Adrenal gland (tissue), 19 donors: ENCODE measurements around the gene AUNIP. TPM values are rescaled to one million over a fixed set of nuclear protein-coding genes. Genes with fewer than 3 reads are reported as not detected.

Experiments used
- DNase-seq, 7 donors: peaks; one replicate each; pipeline ENCODE4 v3.0.0-alpha.2; 2019 to 2020
- H3K27ac ChIP-seq, 5 donors: fragments of 200-600 bp; sonication (generic) in 4 of 5; 1 replicate in 3 of 5; 2 replicates in 2 of 5; pipeline versions ENCODE4 v1.5.1 to v1.8.0; 2016 to 2020; ENCODE audit warnings: mild to moderate bottlenecking in 1 of 5
- H3K27me3 ChIP-seq: fragments of 200-600 bp; 2 replicates; pipeline ENCODE4 v1.8.0; 2021
- H3K36me3 ChIP-seq, 2 donors: fragments of 200-600 bp; replicated peaks in 1 of 2; 1 replicate in 1 of 2; 2 replicates in 1 of 2; pipeline versions ENCODE4 v1.5.1 to v1.8.0; 2018 to 2022
- H3K4me1 ChIP-seq, 2 donors: fragments of 200-600 bp; replicated peaks in 1 of 2; 1 replicate in 1 of 2; 2 replicates in 1 of 2; pipeline versions ENCODE4 v1.5.1 to v1.8.0; 2018 to 2021
- H3K4me3 ChIP-seq, 4 donors: fragments of 200-600 bp; sonication (generic) in 3 of 4; one replicate each; pipeline ENCODE4 v1.5.1; 2016 to 2018
- H3K9me3 ChIP-seq, 3 donors: fragments of 200-600 bp; sonication (generic) in 1 of 3; replicated peaks in 1 of 3; 1 replicate in 2 of 3; 2 replicates in 1 of 3; pipeline versions ENCODE4 v1.5.1 to v1.8.0; 2016 to 2021
- CTCF ChIP-seq, 6 experiments: fragments of 450-650 bp in 4 of 6; fragments of 200-600 bp in 2 of 6; sonication (generic) in 1 of 6; IDR thresholded peaks; 1 replicate in 5 of 6; 2 replicates in 1 of 6; pipeline versions ENCODE4 v1.5.1 to v1.8.0; 2016 to 2021; ENCODE audit warnings: antibody characterized with exemption in 6 of 6, mild to moderate bottlenecking in 2 of 6, moderate library complexity in 1 of 6
- POLR2A ChIP-seq, 2 donors: fragments of 450-650 bp; IDR thresholded peaks; one replicate each; pipeline ENCODE4 v1.6.1; 2017; ENCODE audit warnings: antibody characterized with exemption in 2 of 2, mild to moderate bottlenecking in 2 of 2, moderate library complexity in 1 of 2
- WGBS, 4 donors: extraction: QIAGEN DNeasy Blood & Tissue Kit in 2 of 4; methylation state at CpG; one replicate each; pipeline versions ENCODE4 v1.1.5 to v1.1.7; 2013 to 2017; 5-methylcytosine and 5-hydroxymethylcytosine counted together
- intact Hi-C, 2 donors: fragments of 100-400 bp; cut with DNase I; formaldehyde crosslinking; loops; one replicate each; pipeline versions ENCODE4 v1.14.1 to v1.15.0; 2022 to 2023
- long read RNA-seq, 10 donors: library from polyadenylated mRNA in 3 of 10; unstranded in 2 of 10; stranded (forward) in 1 of 10; transcript quantifications; one replicate each; pipeline ENCODE4 v2.0.0 and lab custom pipeline, GENCODE V29; 2021 to 2026
- polyA plus RNA-seq, 3 donors: library from polyadenylated mRNA; stranded (reverse); fragments of 200-250 nt in 2 of 3; fragments of 350-450 nt in 1 of 3; fragmentation: Illumina TruSeq in 1 of 3; extraction: RNeasy Lipid Tissue Mini Kit (QIAGEN cat#74804) in 1 of 3; gene quantifications; one replicate each; pipeline ENCODE4 v1.2.3, GENCODE V29; 2013 to 2014
- total RNA-seq, 9 donors: library from RNA; depleted of rRNA in 4 of 9; stranded (reverse); fragments of >200 nt in 4 of 9; fragments of 120-200 nt in 1 of 9; fragmentation: NEBNext Ultra II Directional in 1 of 9; extraction: Animal tissue kit (Norgen Biotek cat#: 25700) in 1 of 9; gene quantifications; one replicate each; pipeline versions ENCODE4 v1.1.0 to v1.2.4, GENCODE V29; 2013 to 2023
- donor health status: healthy with polysubstance abuse.
- donor health status: Bipolar disorder and iron deficiency.
- donor health status: DM: yes; HTN: yes; CAD: no.
- donor health status: DM: no; HTN: no; CAD: no.
- donor health status: DM: no; HTN: no; CAD: no.
- donor health status: DM: yes; HTN: yes; CAD: no.

The AUNIP gene
- total RNA-seq: 1 to 10 TPM in 3 of 9 donors, under 1 TPM in 6; 0.24 to 3.4 (median 0.83) TPM
- polyA plus RNA-seq: 1 to 10 TPM in 1 of 3 donors, under 1 TPM in 2; 0.56 to 1.2 (median 0.74) TPM
- long read RNA-seq, donor 1: 0 reads
- long read RNA-seq, donor 2: 0 reads
- long read RNA-seq, donor 3, partial matches to known transcripts: 0 of 1 reads
- long read RNA-seq, donor 3, other reads (novel, unspliced or antisense): 0 of 1 reads
- long read RNA-seq, donor 4, partial matches to known transcripts: 1 of 1 reads
- long read RNA-seq, donor 4, other reads (novel, unspliced or antisense): 0 of 1 reads
- long read RNA-seq, donor 5, partial matches to known transcripts: 0 of 1 reads
- long read RNA-seq, donor 5, other reads (novel, unspliced or antisense): 0 of 1 reads
- long read RNA-seq, donor 6: 0 reads
- long read RNA-seq, donor 7: 0 reads
- long read RNA-seq, donor 8, partial matches to known transcripts: 0 of 2 reads
- long read RNA-seq, donor 8, other reads (novel, unspliced or antisense): 0 of 2 reads
- long read RNA-seq, donor 9, partial matches to known transcripts: 0 of 1 reads
- long read RNA-seq, donor 9, other reads (novel, unspliced or antisense): 0 of 1 reads
- long read RNA-seq, donor 10: 0 reads

- DNase-seq: peak; percentile 84 to 91 (median 89)
- H3K27me3 ChIP-seq: no peaks in the 10 kb centered on the region
- no peaks in the 10 kb centered on the region for H3K9me3 ChIP-seq
- TF ChIP-seq CTCF (IDR thresholded peaks at IDR 0.05) (no peak), POLR2A (IDR thresholded peaks at IDR 0.05) (peak; percentile 41 to 88)
- H3K4me1 ChIP-seq: peaks cover 6 to 26% of the 10 kb centered on the region in 2 donors
- peak within 1 kb of the TSS in 3 of 4 donors; percentile 1 to 56 (median 38) for H3K4me3 ChIP-seq
- WGBS, 4 donors: 2 to 5% (median 3%) methylated on average over 43 to 77 of the region's 77 CpGs
- H3K27ac ChIP-seq: peak within 1 kb of the TSS; percentile 66 to 86 (median 84)
- intact Hi-C loops: no loop called here
- H3K36me3 ChIP-seq: peaks cover 0 to 17% of the 10 kb centered on the region in 2 donors
These were observed at the start of gene AUNIP for GRCh38 chr1:25858906-25859789. AUNIP (minus strand) TSS chr1:25859457; CDS start chr1:25859357, 100 bp downstream.

- Histone ChIP-seq H3K36me3 (no peaks in the 10 kb centered on the region), H3K27me3 (no peaks in the 10 kb centered on the region), H3K9me3 (no peaks in the 10 kb centered on the region), H3K4me1 (peaks cover 20 to 22% of the 10 kb centered on the region in 2 donors), H3K27ac (no peak overlapping the region), H3K4me3 (no peak overlapping the region)
- TF ChIP-seq POLR2A (IDR thresholded peaks at IDR 0.05) (no peak), CTCF (IDR thresholded peaks at IDR 0.05) (no peak)
- intact Hi-C loops: no loop called here
- 55 to 73% (median 60%) methylated on average over 9 to 10 of the region's 10 CpGs for WGBS, 4 donors
- DNase-seq: no peak
These were observed 49.8 kb upstream of the AUNIP start for GRCh38 chr1:25909040-25909439.

- no peak overlapping the region for H3K27ac ChIP-seq
These were observed 48.9 kb upstream of the AUNIP start for GRCh38 chr1:25908161-25908560.

More at GRCh38 chr1:25908161-25908560, 48.9 kb upstream of the AUNIP start:
- no peak for DNase-seq
- H3K4me3 ChIP-seq: no peak overlapping the region
- no peaks in the 10 kb centered on the region for H3K27me3 ChIP-seq
- TF ChIP-seq POLR2A (IDR thresholded peaks at IDR 0.05): no peak
- no peak for TF ChIP-seq CTCF (IDR thresholded peaks at IDR 0.05)
- H3K4me1 ChIP-seq: peaks cover 20 to 22% of the 10 kb centered on the region in 2 donors
- 65 to 79% (median 68%) methylated on average over 1 of the region's 1 CpG for WGBS, 4 donors
- intact Hi-C loops: no loop called here
- no peaks in the 10 kb centered on the region for H3K9me3 ChIP-seq
- H3K36me3 ChIP-seq: no peaks in the 10 kb centered on the region
